Eye (tissue), 1 donor: Measurements from ENCODE around the gene NSG2.
"Not testable (repeated sequence)": the region's sequence is repeated elsewhere in the genome, so short reads cannot be mapped to it uniquely, and the experiment has no call there.

Source experiments
- DNase-seq: peaks from one replicate; pipeline ENCODE4 v3.0.0-alpha.2; 2015

The NSG2 gene

DNA sequence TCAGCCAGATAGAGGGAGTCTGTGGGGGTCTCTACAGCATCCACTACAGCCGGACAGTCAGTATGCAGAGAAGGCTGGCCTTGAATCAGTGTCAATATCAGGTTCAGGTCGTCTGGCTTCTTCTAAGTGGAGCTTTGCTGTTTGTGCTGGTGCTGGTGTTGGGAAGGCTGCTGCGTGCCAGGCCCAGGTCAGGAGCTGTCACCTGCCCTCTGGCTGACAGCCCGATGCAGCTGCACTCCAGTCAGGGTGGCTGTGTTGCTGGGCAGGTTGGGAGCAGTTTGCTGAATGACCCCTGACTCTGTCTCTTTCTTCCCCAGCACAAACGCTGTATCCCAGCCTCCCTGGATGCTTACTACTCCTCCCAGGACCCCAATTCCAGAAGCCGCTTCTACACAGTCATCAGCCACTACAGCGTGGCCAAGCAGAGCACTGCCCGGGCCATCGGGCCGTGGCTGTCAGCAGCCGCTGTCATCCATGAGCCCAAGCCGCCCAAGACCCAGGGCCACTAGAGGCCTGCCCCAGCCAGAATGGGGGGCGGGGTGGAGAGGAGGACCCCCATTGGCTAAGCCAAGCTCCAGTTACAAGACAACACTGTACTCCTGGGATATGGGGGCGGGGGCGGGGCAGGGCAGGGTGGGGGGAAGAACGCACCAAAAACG is 61.6 kb downstream of the NSG2 start:
- DNase-seq: no peak

DNA sequence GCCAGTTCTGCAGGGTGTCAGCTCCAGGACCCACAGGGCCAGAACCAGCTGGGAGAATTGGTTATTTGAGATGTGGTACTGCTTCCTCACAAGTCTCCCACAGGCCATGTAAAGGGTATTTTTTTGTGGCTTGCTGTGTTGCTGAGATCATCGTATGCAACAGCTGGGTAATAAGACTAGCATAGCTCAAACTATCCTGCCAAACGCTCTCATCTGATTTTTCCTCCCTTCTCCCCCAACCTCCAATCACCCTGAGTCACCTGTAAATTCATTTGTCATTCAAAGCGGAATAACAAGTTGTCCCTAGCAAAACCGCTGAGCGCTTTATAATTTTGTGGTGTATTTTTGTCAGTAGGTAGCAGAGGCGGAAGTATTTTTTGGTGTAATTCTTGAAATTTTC is 63.2 kb downstream of the NSG2 start:
- no peak for DNase-seq

DNA sequence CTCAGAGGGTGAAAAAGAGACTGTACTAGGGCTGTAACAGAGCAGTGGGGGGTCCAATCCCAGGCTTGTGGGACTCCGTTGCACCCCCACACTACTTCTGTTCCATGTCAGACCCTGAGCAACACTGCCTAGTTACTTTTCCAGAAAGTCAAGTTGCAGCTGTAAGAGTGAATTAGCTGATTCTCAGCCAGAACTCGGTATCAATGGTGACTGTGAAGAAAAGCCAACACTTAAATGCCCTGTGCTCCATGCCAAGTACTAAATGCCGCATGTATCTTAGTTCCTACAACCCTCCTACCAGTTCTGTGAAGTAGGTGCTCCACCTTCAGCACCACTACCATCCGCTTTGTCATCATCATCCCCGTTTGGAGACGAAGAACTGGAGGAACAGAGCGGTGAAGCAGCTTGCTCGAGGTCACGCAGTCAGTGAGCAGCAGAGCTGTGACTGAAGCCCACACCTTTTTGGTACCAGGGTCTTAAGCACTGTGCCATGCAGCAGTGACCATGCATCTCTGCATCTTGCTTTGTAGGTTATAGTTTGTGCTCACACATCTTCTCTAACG is 64.3 kb downstream of the NSG2 start:
- no peak for DNase-seq

DNA sequence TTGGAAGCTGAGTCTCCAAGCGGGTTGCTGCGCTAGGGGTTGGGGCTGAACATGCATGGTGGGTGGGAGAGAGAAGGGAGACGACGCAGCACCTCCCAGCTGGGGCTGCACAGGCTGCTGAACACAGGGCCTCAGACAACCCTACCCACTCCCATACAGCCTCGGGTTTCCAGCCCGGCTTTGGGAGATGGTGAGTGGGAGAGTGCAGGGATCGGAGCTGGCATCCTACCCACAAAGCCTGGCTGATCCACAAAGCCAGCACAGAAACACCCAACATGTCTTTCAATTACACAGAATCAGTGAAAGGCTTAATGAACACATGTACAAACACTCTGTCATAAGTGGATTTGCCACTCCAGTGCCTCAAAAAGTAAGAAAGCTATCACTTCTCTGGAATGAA is 64.8 kb downstream of the NSG2 start:
- no peak for DNase-seq

DNA sequence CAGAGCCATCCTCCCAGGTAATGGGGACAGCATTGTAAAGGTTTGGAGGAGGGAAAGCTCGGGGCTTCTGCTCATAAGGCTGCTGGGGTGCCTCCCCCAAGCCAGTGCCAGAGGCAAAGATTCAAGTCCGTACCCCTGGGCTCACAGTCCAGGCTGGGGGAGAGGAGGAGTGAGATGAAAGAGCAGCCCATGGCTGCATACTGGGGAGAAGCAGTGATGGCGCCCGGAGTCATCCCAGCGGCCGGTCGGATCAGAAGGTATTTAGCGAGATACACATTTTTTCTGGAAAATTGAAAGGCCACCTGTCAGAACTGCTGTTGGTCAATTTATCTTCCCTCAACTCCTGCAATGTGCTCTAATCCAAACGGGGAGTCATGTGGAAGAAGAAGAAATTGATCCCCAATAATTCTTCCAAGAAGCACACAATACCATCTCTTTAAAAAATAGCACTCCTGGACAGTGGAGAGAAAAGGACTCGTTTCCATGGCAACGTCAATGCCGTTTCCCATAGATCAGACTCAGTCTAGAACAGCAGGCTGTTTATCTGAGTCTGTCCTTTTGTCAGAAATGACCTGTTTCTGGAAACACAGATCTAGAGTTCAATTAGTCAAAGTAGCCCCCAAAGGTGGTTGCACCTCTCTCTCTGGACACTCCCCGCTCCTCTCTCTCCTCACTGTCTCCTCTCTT is 65.9 kb downstream of the NSG2 start:
- DNase-seq: peak; percentile 28

DNA sequence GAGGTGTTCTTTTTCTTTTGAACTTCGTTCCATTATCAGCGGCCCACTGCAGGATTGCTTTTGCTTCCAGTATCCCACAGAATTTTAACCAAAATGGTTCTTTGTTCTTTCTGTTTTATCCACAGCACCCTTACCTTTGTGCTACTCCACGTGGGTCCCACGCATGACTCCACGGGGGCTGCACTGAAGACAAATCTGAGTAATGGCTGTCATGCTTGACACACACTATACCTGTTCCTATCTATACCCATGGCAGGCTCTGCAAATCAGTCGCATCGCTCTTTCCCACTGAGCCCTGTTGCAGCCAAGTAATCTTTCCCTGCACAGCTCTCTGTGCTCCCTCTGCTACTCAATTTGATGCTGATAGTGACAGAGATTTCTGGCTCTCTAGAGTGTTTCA is 69.7 kb downstream of the NSG2 start:
- no peak for DNase-seq

DNA sequence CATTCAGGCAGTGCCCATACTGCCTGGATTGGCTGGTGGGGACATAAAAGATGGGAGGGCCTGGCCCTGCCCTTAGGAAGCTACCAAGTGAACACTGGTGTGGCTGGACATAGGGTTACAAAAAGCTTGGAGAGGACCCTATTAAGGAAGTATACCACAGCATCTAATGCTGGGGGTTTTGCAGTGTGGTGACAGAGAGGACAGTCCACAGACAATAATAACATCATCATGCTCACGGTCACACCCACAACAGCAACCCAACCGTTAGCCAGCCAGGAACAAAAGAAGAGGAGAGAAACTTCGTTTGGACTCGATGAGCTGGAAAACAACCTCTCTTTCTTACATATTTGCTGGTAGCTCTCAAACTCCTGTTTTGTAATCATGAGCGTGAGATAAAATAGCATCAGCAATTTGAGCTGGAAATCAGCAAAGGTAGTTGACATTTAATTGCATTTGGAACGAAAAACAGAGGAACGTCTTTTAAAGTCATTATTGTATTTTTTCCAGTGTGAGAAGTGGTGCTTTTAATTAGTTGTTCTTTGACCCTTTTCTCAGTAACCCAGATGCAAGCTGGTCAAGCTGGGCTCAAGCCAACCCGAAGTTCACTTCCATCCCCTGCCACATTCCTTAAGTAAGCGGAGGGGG is 73.4 kb downstream of the NSG2 start:
- DNase-seq: peak; percentile 65

DNA sequence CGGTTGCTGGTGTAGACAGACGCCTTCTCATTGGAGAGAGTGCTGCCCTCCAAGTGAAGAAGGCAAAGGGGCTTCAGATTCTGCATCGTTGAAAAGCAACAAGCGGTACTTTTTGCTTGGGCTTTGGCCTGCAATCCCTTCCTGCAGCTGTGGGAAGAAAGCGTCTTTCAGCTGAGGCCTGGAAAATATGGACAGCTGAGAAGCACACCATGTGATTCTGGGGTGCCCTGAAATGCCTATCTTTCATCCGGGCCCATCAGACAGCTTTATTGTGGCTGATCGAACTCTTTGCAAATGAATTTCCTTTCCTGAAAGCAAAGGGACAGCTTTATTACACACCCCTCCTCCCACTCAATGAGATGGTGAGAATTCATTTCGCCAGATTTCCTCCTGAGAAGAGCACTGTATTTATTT is 74.0 kb downstream of the NSG2 start:
- DNase-seq: peak; percentile 58

DNA sequence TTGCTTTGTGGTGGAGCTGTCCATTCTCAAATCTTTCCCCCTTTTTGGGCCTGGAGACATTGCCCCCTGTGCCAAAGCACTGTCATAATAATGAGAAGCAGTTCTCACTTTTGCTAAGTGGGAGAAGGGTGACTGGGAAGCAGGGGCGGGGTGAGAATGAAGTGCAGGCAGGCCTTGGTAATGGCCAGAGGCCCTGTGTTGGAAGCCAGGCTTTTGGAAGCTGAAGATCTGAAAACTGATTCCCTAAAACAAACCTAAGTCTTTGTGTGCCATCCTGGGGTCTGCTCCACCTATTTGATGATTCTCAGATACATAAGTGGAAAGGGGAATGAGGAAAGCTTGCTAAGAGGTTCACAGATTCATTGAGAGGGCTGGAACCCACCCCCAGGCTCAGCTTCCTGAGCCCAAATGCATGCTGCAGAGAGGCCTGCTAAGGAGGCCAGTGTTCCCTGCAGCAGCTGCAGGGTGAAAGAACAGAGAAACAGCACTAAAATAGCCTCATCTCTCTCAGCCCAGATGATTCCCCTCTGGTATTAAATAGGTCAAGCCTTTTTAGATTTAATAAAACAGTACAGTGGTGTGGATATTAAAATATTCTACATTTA is 75.0 kb downstream of the NSG2 start:
- DNase-seq: peak; percentile 17

DNA sequence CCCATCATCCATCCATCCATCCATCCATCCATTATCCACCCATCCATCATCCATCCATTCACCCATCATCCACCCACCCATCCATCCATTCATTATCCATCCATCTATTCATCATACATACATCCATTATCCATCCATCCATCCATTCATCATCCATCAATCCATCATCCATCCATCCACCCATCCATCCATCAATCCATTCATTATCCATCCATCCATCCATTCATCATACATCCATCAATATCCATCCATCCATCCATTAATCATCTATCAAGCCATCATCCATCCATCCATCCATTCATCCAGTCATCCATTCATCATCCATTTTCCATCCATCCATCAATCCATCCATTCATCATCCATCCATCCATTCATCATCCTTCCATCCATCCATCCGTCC is 89.0 kb downstream of the NSG2 start:
- DNase-seq: no peak

DNA sequence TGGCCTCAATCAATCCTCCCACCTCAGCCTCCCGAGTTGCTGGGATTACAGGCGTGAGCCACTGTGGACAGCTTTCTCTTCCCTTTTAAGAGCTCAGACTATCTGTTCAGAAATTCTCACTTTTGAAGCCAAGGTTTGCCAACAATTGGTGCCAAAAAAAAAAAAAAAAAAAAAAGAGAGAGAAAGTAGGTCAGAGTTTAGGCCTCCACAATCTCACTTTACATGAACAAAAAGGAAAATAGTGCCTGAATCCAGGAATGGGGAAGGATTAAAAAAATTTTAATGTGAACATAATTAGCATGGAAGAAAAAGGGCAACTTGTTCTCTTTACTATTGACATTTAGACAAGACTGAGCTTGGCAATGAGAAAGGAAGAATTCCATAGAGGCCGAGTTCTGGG is 94.1 kb downstream of the NSG2 start:
- no peak for DNase-seq

DNA sequence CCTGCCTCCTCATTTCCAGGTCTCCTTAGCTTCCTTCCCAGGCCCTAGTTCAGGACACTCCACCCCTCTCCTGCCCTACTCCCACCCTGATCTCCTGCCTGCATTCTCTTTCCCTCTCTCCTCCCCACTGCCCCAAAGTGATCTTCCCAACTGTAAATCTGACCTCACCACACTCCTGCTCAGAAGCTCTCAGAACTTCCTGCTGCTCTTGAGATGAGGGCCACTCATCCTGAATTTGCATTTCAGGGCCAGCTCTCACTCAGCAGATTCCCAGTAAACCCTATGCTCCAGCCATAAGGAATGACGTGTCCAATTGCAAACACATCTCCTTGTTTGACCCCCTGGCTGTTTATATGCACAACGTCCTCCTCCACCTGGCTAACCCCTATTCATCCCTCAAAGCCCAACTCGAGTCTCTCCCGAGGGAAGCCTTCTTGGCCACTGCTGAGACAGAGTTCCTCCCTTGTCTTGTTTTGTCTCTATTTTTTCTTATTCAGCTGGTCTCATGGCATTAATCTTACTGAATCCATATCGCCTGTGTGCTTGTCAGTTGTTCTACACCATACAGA is 95.0 kb downstream of the NSG2 start:
- no peak for DNase-seq

DNA sequence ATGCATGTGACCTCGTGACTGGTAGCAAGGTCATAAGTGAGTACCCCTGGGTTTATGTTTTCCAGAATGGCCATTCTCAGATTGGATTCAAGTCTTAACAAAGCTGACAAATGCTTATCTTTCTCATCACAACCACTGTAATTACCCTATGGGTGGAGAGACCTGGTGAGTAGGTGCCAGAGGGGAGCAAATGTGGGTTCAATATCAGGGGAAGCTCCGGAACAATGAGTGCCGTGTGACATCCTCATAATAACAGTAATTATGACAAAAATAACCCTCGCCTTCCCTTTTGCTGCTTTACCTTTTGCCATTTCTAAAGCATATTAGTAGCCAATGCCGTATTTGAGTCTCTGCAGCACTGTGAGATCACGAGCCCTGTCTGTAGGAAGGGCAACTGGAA is 95.9 kb downstream of the NSG2 start:
- no peak for DNase-seq

DNA sequence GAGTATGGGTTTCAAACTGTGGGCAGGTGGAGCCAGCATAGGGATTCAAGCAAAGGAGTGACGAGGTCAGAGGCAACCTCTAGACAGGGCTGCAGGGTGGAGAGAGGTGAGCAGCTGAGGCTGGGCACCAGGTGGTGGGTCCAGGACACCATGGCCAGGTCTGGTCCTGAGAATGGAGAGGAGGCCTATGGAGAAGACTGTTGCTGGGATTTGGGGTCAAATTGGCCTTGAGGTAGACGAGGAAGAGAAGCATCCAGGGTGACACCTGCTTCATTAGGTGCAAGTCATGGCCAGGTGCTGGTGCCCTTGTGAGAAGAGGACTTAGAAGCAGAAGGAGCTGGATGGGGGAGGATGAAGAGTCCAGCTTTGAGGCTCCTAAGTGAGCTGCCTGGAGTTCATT is 99.6 kb downstream of the NSG2 start:
- no peak for DNase-seq

DNA sequence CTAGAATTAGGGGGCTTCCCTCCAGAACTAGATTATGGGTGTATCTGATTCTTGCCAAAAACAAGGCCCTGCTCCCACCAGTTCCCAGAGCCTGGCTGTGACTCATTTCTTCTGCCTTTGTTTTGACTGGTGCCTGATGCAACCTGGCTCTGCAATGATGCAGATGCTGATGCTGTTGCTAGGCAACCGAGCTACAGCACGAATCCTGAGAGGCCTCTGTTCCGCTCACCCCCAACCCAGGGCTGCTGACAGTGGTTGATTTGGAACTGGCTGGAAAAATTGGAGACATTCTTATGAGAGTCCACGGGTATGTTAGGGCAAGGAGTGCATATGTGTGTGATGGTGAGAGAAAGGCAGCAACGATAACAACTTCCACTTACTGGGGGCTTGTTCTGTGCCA is 100.3 kb downstream of the NSG2 start:
- DNase-seq: peak; percentile 91

DNA sequence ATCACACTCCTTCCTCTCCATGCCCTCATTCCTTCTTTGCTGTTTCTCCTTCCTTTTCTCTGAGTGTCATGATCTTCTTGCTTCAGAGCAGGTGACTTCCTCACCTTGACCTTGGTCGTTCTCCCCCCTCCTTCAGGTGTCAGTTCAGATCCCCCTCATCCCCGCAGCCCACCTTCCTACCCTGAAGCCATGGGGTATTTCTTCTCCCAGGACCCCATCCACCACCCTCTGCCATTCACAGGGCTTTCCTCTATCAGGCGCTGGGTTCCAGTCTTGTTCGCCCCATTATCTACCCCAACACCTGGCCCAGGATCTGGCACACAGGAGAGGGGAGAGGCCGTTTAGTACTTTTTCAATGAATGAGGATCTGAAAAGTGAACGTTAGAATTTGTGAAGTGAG is 101.0 kb downstream of the NSG2 start:
- no peak for DNase-seq

DNA sequence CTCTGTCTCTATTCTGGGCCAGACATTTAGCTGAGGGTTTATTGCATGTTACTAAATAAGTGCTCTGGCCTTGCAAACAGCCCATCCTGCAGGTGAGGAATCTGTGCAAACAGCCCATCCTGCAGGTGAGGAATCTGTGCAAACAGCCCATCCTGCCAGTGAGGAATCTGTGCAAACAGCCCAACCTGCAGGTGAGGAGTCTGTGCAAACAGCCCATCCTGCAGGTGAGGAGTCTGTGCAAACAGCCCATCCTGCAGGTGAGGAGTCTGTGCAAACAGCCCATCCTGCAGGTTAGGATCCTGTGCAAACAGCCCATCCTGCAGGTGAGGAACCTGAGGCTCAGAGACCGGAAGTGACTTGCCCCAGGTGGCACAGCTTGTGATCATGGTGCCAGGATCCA is 101.5 kb downstream of the NSG2 start:
- DNase-seq: not testable (repeated sequence)

DNA sequence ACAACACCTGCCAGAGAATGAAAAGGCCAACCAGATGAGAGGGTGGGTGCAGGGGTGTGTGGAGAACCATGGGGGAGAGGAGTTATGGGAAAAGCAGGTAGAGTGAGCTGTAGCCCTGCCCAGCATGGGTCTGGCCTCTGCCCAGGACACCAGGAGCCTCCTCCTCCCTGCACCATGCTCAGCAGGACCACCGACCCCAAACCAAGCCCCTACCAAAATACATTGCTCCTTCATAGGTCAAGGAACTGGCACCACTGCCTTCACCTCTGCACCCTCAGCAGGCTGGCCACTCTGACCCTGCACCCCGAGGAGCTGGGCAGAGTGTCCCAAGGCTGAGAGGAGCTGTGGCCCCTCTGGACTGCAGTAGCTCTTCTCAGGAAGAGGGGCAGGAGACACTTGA is 102.0 kb downstream of the NSG2 start:
- no peak for DNase-seq

DNA sequence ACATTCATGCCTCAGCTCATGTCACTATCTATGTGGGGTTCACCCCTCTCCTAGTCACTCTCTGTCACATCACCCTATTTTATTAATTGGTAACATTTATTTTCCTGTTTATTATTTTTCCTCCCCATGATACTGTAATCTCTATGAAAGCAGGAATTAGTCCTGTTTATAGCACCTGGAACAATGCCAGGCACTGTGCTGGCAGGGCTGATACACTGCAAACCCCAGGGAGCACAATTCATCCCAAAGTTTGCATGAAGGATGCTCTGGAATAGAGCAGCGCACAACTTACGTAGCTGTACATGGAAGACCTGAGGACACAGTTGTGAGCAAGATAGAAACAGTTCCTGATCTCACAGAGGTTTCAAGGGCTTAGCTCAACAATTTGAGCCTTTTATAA is 103.2 kb downstream of the NSG2 start:
- DNase-seq: no peak

DNA sequence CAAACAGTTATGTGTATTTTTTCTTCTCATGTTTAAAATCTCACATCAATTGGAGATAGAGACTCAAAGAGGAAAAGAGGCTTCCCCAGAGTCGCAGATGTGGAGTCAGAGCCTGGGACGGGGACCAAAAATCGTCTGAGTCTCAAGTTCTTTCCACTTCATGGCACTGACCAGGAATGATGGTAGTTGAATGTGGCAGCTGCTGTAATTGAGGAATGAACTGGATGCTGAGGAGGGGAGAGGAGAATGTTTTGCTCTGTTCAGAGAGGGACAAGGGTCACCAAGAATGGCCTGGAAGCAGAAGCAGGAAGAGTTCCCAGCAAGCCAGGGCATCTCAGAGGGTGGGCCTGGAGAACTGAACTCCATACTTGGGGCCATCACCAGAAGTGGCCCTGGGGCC is 103.9 kb downstream of the NSG2 start:
- DNase-seq: peak; percentile 89

DNA sequence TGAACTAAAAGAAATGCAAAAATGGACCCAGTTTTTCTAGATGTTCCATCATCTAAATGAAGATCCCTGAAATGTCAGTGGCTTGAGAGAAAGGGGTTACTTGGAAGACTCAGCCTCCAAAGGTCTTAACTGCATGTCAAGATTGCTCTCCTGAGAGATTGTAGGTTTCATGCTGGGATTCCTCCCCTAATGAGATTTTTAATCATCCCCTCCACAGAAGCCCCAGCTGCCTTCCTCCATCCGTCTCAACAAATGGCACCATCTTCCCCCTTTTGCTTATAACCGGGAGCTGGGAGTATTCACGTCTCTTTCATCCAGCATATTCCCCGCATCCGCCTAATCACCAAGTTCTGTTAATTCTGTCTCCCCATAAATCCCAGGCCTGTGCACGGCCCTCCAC is 104.5 kb downstream of the NSG2 start:
- peak; percentile 57 for DNase-seq

DNA sequence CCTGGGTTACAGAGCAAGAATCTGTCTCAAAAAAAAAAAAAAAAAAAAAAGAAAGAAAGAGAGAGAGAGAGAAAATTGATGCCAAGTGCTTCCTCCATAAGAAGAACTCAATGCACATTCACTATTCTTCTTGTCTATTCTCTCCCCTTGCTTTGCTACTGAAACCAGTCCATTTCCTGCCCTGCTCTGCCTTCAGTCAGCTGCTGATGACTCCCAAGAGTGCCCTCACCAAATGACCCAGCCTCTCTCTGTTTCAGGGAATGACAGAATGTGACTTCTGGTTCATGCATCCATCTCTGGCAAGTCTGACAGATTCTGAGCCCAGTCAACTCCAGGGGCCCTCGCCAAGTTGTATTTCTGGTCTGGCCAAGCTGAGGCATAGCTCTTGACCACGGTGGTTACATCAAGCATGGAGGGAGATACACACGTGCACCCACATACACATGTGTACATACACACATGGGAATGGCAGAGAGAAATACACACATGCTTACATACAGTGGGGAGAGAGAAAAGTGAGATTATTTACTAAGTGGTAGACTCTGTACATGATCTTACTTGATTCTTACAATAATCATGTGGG is 106.2 kb downstream of the NSG2 start:
- DNase-seq: no peak

DNA sequence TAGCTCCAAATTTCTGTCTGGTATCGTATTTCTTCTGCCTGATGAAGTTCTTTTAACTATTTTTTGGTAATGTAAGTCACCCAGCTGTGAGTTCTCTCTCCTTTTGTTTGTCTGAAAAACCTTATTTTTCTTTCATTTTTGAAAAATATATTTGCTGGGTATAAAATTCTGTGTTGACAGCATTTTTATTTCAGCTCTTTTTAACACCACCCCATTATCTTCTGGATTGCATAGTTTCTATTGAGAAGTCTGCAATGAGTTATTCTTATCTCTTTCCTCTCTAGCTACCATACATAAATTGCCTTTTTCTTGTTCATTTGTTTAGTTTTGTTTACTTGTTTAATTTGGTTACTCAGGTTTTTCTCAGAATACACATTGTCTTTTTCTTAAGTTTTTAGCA is 109.1 kb downstream of the NSG2 start:
- no peak for DNase-seq
